NCI-H2107 treated with DMSO at 0.1 percent for 48 hours (cell line): ENCODE data around the gene SLC28A3.
A peak's percentile ranks its signal among the peaks of the same experiment; 100 is the strongest.

ENCODE experiments used
- DNase-seq: peaks from one replicate; lab custom pipeline; 2025; ENCODE audit not compliant: unreplicated experiment; lab: John Stamatoyannopoulos, UW

Gene SLC28A3

DNA sequence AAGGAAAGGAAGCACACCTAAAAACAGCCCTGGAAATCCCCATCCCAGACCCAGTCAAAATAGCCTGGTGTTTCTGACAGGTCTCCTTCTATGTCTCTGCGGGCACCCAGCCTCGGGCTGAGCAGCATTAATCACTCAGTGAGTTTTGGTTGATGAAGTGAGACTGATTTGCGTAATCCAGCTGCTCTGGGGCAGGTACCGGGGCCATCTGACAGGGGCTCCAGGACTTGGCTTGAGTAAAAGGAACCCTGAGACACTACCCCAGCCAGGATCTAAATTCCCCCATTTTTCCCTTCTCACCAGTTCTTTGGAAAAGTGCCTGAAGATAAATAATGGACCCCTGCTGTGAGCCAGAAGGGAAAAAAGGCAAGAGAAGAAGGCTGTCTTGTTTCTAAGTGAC lies 596 bp downstream of the SLC28A3 start:
- no peak for DNase-seq

DNA sequence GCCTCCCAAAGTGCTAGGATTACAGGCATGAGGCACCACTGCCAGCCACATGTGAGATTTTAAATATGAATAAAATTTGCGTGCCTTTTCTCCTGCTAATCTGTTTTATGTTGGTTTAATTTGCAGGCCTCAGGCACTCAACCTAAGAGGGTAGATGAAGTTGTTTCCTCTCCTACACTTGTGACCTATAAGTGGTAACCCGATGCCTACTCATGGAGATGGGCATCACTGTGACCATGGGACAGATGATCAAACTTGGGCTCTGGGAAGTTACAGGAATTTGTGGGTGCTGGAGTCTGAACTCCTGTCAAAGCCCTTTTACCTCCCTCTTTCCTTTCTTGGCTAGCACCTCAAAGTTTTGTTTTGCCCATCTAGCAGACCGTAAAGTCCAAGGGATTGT lies 1.1 kb downstream of the SLC28A3 start:
- DNase-seq, result no peak

DNA sequence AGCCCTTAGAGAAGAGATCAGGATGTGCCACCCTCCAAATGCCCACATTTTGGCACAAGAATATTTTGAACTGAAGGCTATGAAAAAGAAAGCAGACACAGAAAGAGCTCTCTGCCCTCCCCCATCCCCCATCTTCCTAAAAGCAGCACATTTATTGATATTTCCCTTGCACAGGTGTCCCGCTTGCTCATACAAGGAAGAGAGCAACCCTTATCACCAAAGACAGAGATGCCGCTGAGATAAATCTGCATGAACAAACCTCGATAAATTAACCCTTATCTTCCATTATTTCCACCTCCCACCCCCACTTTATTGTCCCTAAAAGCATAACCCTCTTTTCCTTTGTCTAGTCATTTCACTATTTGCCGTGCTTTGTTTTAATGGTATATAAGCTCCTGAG lies 1.8 kb downstream of the SLC28A3 start:
- DNase-seq, result no peak

DNA sequence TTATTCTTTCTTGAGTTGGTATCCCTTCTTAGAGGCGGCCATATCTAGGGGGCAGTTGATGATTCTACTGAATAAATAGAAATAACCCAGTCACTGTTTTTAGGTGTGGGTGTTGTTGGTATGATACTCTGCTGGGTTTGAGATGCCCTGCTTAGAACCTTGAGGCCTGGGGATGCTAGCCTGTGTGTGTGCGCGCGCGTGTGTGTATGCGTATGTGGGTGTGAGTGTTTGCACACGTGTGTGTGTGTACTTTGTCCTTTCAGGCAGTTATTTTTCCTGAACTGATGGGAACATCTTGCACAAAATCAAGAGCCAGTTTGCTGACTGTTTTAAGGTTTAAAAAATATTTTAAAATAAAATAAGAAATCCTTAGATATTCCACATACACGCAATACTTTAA lies 3.3 kb downstream of the SLC28A3 start:
- no peak for DNase-seq

DNA sequence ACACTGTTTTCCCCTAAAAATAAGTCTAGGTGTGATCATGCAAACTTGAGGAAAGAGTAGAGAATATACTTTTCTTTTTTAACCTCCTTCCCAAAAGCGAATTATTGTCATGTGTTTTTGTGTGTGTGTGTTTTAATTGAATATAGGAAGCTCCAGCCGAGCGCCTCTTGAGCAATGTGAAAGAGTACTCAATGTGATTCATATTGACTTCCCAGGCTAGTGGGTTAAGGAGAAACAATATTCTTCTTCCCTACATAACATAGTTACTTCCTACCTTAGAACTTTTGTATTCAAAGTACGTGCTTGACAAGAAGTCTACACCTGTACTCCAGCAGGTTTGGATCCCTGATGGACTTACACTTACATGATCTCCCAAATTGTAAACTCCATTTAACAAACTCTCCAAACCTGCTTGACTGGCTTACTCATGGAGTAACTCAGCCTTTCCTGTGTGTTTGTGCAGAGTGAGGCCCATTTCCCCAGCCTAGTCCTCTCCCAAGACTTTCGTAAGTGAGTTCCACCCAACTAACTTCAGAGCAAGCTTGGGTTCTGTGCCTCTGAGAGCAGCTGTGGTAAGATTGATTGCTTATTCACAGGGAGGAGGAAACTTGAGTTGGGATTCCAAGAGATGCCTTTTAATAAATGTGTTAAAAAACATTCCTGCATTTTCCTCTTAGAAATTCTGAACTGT lies 9.3 kb downstream of the SLC28A3 start:
- no peak for DNase-seq

DNA sequence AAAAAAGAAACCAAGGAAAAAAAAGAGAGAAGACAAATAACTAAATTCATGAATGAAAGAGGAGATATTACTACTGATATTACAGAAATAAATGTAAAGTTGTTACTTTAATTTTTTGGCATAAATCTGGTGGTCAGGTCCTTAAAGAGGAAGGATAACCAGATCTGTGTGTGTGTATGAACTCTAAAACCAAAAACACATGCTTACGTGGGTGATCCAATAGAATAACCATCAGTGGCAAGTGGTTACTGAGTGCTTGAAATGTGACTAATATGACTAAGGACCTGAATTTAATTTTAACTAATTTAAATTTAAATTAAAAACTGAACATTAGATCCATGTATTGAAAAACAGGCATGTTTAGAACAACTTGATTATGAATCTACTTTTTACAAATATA lies 10.3 kb downstream of the SLC28A3 start:
- DNase-seq, result no peak

DNA sequence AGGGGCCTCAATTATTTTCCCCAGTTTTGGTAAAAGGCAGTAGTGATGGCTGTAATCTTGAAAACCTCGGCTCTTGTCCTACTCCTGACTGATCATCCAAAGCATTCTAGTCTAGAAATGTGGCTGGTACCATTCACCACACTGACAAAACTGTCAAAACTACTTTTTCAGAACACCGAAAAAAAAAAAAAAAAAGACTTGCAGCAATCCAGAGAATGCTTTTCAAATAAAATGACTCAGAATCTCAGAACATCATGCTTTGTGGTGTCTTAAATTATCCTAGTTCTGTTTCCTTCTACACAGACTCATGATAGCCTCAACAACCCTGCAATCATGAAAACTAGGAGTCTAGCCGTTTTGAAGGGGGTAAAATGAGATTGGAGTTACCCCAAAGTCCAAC lies 13.4 kb downstream of the SLC28A3 start:
- no peak for DNase-seq

DNA sequence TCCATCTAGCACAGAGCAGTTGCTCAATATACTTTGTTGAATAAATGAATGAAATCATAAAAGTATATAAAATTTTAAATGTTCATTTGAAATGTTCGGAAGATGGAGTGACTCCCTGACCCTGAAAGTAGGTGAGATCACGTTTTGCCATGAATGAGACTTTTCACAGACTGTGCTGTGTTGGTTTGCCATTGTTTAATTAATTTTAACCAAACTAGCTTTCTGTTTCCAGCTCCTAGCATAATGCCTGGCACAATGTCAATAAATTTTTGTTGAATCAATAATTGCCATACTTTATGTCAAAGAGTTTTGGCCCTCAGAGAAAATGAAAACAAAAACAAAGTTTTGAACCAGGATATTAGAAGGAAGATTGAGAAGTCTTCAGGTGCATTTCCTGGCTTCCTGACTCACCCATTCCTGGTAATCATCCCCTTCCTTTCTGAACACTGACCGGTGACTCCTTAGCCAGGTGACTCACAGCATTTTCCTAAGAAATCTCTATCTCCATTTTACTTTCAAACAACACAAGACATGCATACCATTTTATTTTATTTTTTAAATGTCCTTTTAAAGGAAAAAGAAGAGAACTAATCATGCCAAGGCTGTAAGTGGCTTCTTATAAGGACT lies 15.1 kb downstream of the SLC28A3 start:
- DNase-seq, result no peak

DNA sequence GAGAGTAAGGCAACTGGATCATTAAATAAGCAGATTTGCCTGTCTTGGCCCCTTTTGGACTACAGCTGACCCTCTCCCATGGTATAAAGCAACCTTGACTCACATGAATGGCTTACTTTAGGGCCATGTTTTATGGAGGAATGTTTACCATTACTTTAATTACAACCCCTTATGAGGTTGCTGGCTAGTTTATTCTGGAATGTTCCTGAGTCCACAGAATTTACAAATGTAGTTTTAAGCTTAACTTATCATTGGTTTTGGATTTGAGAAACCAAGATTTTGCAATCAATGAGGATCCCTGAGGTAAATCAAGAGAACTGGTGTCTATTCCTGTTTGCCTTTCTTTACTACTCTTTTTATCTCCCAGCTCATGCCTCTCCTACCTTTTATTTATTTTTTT lies 15.7 kb downstream of the SLC28A3 start:
- no peak for DNase-seq

DNA sequence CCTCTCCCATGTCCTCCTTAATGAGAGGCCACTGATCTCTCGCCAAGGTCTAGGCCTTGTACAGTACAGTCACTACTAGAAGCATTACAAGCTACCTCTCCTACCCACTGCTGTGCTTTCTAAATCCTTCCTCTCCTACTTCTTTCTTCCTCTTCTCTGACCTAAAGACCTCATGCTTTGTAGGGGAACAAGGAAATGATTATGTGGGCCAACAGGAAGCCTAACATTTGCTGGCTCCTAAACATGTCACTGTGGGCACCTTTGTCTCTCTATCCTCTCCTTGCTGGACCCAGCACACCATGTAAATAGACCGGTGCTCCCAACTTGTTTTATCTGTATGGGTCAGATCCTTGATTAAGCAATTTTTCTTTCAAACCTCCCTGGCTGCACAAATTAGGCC lies 16.7 kb downstream of the SLC28A3 start:
- no peak for DNase-seq

DNA sequence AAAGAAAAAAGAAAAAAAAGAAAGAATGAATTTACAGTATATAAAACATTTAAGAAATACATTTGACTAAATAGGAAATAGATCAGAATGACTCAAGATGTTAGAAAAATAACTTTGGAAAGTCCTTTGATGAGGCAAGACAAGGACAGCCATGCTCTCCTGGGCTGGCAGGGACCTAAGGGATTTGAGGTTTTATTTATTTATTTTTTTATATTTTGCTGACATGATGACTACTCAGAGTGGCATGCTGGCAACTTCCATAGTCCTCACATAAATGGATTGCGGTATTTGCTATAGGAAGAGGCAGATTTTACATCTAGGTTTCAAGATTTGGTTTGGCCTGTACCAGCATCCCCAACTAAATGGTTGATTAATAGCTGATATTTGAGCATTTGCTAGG lies 17.7 kb downstream of the SLC28A3 start:
- no peak for DNase-seq

DNA sequence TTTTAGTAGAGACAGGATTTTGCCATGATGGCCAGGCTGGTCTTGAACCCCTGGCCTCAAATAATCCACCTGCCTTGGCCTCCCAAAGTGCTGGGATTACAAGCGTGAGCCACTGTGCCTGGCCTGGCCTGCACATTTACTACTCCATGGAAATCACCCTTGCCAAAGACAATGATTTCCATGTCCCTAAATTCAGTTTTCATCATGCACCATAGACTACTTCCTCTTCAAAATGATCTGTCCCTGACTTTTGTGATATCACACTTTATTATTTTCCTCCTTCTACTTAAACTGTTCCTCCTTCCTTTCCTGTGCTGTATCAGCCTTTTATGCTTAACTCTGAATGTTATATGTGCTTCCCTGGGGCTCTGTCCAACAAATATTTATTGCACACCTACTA lies 20.3 kb downstream of the SLC28A3 start:
- DNase-seq, result no peak

DNA sequence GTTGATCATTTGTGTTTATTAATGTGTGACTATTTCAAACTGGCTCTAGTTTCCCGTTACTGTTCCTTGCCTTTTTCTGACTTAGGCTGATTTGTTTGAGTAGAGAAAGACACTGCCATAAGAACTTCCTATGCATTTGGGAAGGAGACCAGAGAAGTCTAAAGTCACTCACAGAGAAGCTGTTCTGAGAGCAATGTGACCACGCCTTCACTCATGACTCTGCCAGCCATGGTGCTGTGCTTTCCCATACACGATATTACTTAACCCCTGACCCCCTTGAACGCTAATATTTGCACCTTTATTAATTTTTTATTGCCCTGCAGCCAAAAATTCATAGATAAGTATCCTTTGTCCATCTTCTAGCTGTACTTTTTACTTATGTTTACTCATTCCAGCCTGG lies 20.9 kb downstream of the SLC28A3 start:
- DNase-seq, result no peak

DNA sequence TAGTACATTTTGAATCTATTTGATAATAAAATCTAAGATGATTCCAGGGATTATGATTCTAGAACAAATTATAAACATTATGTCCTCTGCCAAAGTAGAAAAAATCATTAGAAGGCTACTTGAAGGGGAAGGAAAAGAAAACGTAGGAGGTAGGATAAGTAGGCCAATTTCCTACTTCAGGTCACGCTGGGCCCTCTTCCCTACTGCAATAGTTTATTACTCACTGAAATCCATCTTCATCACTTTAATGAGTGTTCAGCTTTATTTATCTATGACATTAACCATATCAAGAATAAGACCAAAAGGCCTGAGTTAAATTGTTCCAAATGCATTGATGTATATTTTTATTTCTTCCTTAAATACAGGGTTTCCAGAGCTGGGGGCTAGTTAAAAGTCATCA lies 21.6 kb downstream of the SLC28A3 start:
- no peak for DNase-seq

DNA sequence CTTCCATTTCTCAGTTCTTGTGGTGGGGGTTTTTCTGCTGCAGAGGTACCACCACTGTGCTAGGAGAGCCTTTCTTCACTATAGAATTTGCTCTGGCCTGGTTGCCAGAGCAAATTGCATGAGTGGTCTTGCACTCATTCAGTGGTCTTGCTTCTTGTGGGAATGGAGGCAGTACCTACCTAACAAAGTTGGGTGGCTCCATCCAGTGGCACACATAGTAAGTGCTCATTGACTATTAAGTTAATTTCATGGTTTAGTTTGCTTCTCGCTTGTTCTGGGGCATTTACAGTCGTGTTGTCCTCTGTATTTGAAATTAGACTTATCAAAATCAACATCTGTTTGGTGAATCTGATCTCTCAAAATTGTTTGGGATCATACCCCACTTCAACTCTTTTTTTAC lies 23.0 kb downstream of the SLC28A3 start:
- DNase-seq, result no peak

DNA sequence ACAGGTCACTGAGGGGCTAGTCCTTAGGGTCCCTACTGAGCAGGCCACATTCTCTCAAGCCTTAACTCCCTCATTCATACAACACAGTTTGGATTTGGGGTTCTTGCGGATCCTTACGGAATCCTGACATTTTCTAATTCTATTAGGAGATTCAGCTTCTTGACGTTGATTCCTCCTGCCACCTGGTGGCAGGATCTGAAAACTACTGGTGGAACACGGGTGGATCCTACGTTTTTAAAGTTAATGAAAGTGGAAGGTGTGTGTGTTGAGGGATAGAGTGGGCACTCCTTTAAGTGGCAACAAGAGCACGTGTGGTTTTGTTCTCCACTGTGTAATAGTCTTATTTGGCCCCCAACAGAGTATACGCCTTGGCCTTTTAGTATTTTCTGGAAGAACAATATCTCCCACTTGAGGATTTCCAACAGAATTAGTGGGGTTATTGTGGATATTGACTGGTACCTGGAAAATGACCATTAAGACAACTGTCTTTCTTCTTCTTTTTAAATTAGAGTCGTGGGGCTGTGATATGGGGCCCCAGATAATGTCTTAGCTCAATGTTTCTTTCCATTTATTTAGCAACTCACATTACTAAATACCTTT lies 25.2 kb downstream of the SLC28A3 start:
- DNase-seq, result peak; percentile 33

DNA sequence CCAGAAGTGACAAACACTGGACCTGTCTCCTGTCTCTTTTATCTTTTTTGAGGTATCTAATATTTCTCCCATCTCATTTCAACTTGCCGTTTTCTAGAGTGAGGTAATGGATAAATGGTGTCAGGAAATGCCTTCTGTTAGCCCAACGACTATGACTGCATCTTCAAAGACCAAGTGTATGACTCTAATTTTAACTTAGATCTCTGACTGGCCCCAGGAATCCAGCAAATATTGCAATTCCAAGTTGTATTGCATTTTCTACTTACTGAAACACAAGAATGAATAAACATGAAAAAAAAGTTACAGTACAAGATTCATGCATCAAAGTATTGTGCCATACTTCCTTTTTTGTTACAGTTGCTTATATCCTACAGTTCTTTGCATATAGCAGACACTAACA lies 26.3 kb downstream of the SLC28A3 start:
- DNase-seq, result no peak

DNA sequence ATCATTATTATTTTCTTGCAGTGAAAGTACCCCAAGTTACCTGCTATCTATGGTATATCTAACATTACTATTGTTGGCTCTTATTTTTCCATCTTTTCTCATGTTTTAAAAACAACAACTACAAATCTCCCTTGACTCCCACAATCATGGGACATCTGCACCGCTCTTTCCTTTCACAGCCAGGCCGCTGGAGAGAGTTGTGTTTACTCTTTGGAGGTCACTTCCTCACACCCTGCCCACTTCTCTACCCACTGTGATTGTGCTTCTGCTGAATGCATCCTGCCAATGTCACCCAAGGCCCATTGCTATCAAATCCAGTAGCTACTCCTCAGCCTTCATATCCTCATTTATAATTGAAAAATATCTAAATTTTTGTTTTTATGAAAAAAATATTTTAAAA lies 29.7 kb downstream of the SLC28A3 start:
- DNase-seq, result no peak

DNA sequence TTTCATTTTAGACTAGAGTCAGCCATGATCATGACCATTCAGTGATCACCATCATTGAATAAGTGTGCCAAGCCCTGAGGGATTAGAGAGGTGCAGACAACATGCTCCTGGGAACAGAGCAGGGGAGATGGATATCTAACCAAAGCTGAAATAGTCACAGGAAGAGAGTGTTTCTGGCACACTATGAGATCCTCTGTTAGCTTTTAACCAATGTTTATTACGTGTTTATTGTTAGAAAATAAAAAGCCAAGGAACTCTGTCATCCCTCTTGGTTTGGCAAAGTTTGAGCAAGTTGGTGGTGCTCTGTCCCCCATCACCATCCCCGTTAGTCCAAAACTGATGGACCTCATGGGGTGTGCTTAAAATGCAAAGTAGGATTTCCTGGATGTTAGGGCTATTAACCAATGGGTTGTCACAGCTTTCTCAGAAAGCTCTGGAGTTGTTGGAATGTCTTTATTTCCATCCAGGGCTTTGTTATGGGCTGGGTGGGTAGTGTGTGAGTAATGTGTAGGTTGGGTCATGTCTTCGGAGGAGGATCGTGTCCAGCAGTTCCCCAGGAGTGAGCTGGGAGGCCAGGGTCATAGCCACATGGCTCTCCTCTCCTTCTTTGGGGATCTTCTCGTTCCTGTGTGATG lies 34.9 kb downstream of the SLC28A3 start:
- DNase-seq, result no peak

DNA sequence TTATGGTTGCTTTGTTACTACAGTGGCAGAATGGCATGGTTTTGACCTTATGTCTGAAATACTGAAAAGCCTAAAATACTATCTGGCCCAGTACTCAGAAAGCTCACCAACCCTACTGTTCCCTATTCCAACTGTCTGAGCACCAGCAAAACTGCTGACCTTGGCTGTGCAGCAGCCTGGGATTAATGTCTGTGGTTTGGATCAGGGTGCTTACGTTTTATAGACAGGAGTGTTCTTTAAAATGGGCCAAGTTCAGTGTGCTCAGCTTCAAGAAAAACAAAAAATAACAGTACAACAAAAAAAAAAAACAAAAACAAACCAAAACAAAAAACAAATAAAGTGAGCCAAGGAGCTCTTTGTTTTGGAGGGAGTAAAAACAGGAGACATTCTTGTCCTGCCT lies 36.4 kb downstream of the SLC28A3 start:
- no peak for DNase-seq

DNA sequence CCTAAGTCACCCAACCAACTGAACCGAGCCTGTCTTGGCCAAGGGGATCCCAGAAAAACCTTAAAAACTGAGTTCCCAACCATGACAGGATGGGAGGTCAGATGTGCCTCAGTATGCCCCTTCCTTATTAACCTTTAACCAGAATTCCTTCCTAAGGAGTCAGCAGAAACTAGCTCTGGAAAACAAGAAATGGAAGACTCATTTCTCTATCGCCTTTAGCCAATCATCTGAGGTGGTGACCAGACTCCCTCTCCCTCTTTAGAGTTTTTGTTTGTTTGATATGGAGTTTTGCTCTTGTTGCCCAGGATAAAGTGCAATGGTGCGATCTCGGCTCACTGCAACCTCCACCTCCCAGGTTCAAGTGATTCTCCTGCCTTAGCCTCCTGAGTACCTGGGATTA lies 37.5 kb downstream of the SLC28A3 start:
- no peak for DNase-seq

DNA sequence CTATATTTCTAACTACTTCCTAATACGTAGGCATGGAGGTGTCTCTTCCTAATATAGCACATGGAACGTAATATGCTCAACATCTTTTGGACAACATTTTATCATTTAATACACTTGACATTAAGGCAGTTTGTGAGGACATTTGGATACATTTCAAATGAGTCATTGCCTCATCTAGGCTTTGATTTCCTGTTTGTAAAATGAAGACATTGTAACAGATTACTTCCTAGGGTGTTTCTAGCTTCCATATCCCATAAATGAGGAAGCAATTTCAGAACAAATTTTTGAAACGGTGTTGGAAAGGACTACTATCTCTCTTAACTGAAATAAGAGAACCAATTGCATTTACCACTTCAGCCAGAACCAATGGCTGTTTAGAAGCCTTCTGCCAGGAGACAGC lies 38.7 kb downstream of the SLC28A3 start:
- no peak for DNase-seq
